SU-DHL-6 (cell line): Measurements from ENCODE around the gene GSTA1.
"Not testable (repeated sequence)": the region's sequence is repeated elsewhere in the genome, so short reads cannot be mapped to it uniquely, and the experiment has no call there.

Experiments
- H2AFZ ChIP-seq: fragments of 200-600 bp; sonication (generic); 2 replicates; pipeline ENCODE4 v1.6.1; 2014; ENCODE audit warnings: low read depth, mild to moderate bottlenecking, moderate library complexity, mixed read lengths, antibody characterized with exemption, low read length; ENCODE audit not compliant: severe bottlenecking
- H3F3A ChIP-seq: fragments of 200-600 bp; shearing (Covaris generic); 2 replicates; pipeline ENCODE4 v1.6.0; 2016; ENCODE audit warnings: antibody characterized with exemption, mild to moderate bottlenecking; ENCODE audit not compliant: insufficient read depth
- H3K27ac ChIP-seq: fragments of 200-600 bp; sonication (generic); 2 replicates; pipeline ENCODE4 v1.5.1; 2016; ENCODE audit warnings: low read depth, mild to moderate bottlenecking, low read length, moderate library complexity, mixed read lengths
- H3K27me3 ChIP-seq: fragments of 200-600 bp; sonication (generic), shearing (Covaris generic); 2 replicates; pipeline ENCODE4 v1.6.0; 2014; ENCODE audit warnings: mild to moderate bottlenecking, low read length
- H3K36me3 ChIP-seq: fragments of 200-600 bp; sonication (generic); 2 replicates; pipeline ENCODE4 v1.6.1; 2014; ENCODE audit warnings: mild to moderate bottlenecking, low read length, mixed read lengths
- H3K4me2 ChIP-seq: fragments of 300-600, 200-600 bp; shearing (Covaris generic), sonication (generic); 2 replicates; pipeline ENCODE4 v1.6.0; 2014; ENCODE audit warnings: low read length, low read depth, mild to moderate bottlenecking; ENCODE audit not compliant: poor library complexity, severe bottlenecking
- H3K4me3 ChIP-seq: fragments of 200-600 bp; sonication (generic); 2 replicates; pipeline ENCODE4 v1.5.1; 2014; ENCODE audit warnings: antibody characterized with exemption, low read length, mild to moderate bottlenecking, mixed read lengths; ENCODE audit not compliant: insufficient read depth, poor library complexity, severe bottlenecking
- H3K79me2 ChIP-seq: fragments of 200-600 bp; sonication (generic); 2 replicates; pipeline ENCODE4 v1.6.1; 2014; ENCODE audit warnings: mild to moderate bottlenecking, low read length, moderate library complexity; ENCODE audit not compliant: insufficient read depth
- H3K9ac ChIP-seq: fragments of 200-600 bp; sonication (generic); 2 replicates; pipeline ENCODE4 v1.7.0; 2014; ENCODE audit warnings: mild to moderate bottlenecking, low read length
- H3K9me2 ChIP-seq: fragments of 200-600 bp; sonication (generic); replicated peaks from 2 replicates; pipeline ENCODE4 v1.6.1; 2014; ENCODE audit warnings: low read length; ENCODE audit not compliant: insufficient read depth
- H3K9me3 ChIP-seq: fragments of 200-600 bp; sonication (generic); 2 replicates; pipeline ENCODE4 v1.6.1; 2014; ENCODE audit warnings: low read length, mixed read lengths; ENCODE audit not compliant: insufficient read depth
- H4K20me1 ChIP-seq: fragments of 200-600 bp; sonication (generic); 2 replicates; pipeline ENCODE4 v1.6.1; 2014; ENCODE audit warnings: low read depth, mild to moderate bottlenecking, antibody characterized with exemption, low read length, moderate library complexity, mixed read lengths
- EZH2phosphoT487 ChIP-seq: fragments of 200-600 bp; sonication (generic), shearing (Covaris generic); conservative IDR thresholded peaks from 2 replicates; pipeline ENCODE4 v1.6.1; 2018; ENCODE audit warnings: mild to moderate bottlenecking, antibody characterized with exemption, low read length, moderate library complexity, mixed read lengths
- TF ChIP-seq, protein P1 (sequence below): fragments of 200-600 bp; sonication (generic); IDR thresholded peaks from one replicate; pipeline ENCODE4 v1.5.1; 2017; ENCODE audit warnings: antibody characterized with exemption, mild to moderate bottlenecking, low read length, moderate library complexity; ENCODE audit not compliant: insufficient read depth, poor library complexity, severe bottlenecking

The GSTA1 gene

DNA sequence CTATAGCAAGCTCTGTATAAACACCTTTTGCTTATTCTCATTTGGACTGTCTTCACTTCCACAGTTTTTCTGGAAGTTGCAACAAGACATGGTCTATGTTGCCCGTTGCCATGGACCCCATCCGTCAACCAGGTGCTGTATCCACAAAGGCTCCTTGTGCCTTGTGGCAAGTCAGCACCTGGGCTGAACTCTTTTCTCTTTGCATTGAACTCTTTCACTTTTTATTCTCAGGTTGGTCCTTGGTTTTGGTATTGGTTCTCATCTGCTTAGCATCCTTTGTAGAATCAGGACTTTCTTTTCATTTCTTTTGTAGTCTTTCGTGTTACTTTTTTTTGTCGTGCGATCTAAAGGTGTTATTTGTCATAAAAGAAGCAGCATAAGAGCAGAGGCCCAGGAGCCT is 5.0 kb upstream of the GSTA1 start:
- Histone ChIP-seq H3K9me3 (no peaks in the 10 kb centered on the region), H3K4me2 (no peak overlapping the region), H2AFZ (no peak overlapping the region), H3K9me2 (no peaks in the 10 kb centered on the region), H3K79me2 (no peaks in the 10 kb centered on the region), H3K36me3 (no peaks in the 10 kb centered on the region), H3K27ac (no peak overlapping the region), H3K4me3 (no peak overlapping the region), H3K9ac (no peak overlapping the region), H3K27me3 (no peaks in the 10 kb centered on the region), H3F3A (no peaks in the 10 kb centered on the region), H4K20me1 (no peaks in the 10 kb centered on the region)
- TF ChIP-seq, protein P1, sequence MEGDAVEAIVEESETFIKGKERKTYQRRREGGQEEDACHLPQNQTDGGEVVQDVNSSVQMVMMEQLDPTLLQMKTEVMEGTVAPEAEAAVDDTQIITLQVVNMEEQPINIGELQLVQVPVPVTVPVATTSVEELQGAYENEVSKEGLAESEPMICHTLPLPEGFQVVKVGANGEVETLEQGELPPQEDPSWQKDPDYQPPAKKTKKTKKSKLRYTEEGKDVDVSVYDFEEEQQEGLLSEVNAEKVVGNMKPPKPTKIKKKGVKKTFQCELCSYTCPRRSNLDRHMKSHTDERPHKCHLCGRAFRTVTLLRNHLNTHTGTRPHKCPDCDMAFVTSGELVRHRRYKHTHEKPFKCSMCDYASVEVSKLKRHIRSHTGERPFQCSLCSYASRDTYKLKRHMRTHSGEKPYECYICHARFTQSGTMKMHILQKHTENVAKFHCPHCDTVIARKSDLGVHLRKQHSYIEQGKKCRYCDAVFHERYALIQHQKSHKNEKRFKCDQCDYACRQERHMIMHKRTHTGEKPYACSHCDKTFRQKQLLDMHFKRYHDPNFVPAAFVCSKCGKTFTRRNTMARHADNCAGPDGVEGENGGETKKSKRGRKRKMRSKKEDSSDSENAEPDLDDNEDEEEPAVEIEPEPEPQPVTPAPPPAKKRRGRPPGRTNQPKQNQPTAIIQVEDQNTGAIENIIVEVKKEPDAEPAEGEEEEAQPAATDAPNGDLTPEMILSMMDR, result no peak
- TF ChIP-seq EZH2phosphoT487, result no peak

GRCh38 chr6:52802806-52803205 is 810 bp downstream of the GSTA1 start:
- no peak overlapping the region for H2AFZ ChIP-seq
- no peaks in the 10 kb centered on the region for H3K9me3 ChIP-seq
- no peaks in the 10 kb centered on the region for H4K20me1 ChIP-seq
- no peak overlapping the region for H3K27ac ChIP-seq
- TF ChIP-seq, protein P1, result no peak
- H3K27me3 ChIP-seq, result no peaks in the 10 kb centered on the region
- H3K4me2 ChIP-seq, result no peak overlapping the region
- H3K79me2 ChIP-seq, result no peaks in the 10 kb centered on the region
- no peaks in the 10 kb centered on the region for H3K36me3 ChIP-seq
- no peak overlapping the region for H3K9ac ChIP-seq
- H3F3A ChIP-seq, result no peaks in the 10 kb centered on the region
- no peak overlapping the region for H3K4me3 ChIP-seq
- no peaks in the 10 kb centered on the region for H3K9me2 ChIP-seq

DNA sequence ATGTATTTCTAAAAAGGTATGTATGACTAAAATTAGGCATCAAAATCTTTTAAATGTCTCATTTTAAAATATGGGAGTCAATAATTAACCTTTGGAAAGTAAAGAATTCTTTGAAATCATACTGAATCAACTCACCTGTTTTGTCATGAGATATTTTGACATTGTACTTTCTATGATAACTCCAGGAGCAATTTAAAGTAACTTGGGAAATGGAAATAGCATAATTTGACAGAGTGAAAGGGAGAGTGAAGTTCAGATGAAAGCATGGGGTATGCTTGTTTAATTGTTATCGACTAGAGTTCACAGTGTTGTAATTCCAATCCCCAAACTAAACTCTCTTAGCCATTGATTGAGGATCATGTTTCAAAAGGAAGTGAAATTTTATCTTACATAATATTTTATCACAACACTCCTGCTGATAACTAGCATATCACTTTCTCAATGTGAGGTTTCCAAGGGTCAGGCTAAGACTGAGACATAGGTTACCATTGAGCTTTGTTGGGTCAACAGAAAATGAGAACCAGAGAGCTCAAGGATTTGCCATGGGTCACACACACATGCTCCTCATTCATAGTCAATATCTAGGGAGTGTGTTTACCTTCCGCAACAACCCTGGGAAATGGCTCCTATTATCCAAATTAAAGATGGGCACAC is 2.3 kb downstream of the GSTA1 start:
- Histone ChIP-seq H3F3A (no peaks in the 10 kb centered on the region), H3K79me2 (no peaks in the 10 kb centered on the region), H3K4me3 (no peak overlapping the region), H4K20me1 (no peaks in the 10 kb centered on the region), H3K36me3 (no peaks in the 10 kb centered on the region), H3K9me3 (no peaks in the 10 kb centered on the region), H3K9me2 (no peaks in the 10 kb centered on the region), H3K27me3 (no peaks in the 10 kb centered on the region), H3K9ac (no peak overlapping the region), H3K4me2 (no peak overlapping the region), H2AFZ (no peak overlapping the region), H3K27ac (no peak overlapping the region)
- no peak for TF ChIP-seq EZH2phosphoT487
- TF ChIP-seq, protein P1, result no peak

DNA sequence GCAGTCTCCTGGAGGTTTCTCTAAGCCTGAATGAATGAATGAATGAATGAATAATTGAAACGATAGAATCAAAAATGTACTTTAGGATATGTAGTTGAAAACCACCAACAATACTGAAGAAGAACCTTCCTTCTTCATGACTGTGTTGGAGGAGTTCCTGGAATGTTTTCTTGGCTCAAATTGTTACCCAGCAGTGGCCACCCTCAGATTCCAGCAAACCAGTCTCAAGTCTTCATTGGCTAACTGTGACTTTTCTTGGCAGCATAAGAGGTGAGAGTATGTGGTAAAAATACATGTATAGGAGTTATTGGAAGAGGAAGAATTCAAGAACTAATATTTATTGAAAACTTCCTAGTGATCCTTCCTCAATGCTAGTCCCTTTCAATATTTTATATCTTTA is 4.3 kb downstream of the GSTA1 start:
- not testable (repeated sequence) for H3K9ac ChIP-seq, H3K4me2 ChIP-seq, H3K27ac ChIP-seq, H3K36me3 ChIP-seq, H3K9me2 ChIP-seq, H3K4me3 ChIP-seq, H4K20me1 ChIP-seq, H3K9me3 ChIP-seq, H3K79me2 ChIP-seq, H3K27me3 ChIP-seq, H3F3A ChIP-seq, H2AFZ ChIP-seq

- not testable (repeated sequence) for H3F3A ChIP-seq, H3K27me3 ChIP-seq, H2AFZ ChIP-seq
Measured at GRCh38 chr6:52794366-52794765, 9.2 kb downstream of the GSTA1 start.

More at GRCh38 chr6:52794366-52794765, 9.2 kb downstream of the GSTA1 start:
- H3K36me3 ChIP-seq, H3K79me2 ChIP-seq, H3K9ac ChIP-seq, H3K27ac ChIP-seq, H3K4me2 ChIP-seq, H4K20me1 ChIP-seq, H3K4me3 ChIP-seq, H3K9me2 ChIP-seq, H3K9me3 ChIP-seq: not testable (repeated sequence)
